Measurements from ENCODE around the gene SYTL3. TPM values are rescaled to one million over a fixed set of nuclear protein-coding genes. Genes with fewer than 3 reads are reported as not detected.

Gene SYTL3
- total and polyA plus RNA-seq, 10 of the 15 experiments (the other 5 are each of a cell fraction or from before 2014, with no cell fraction given) = 3.3 to 12.1 (median 6.9) TPM

- Histone ChIP-seq H2AFZ (ENCODE audit: control insufficient read depth, low read depth, low read length) (no peak overlapping the region), H3K4me3 (no peak overlapping the region), H3K4me1 (ENCODE audit: control insufficient read depth, insufficient read depth, low read length) (no peaks in the 10 kb centered on the region; the same call in 1 of the 2 replicates), H3K27ac (ENCODE audit: control insufficient read depth, insufficient read depth) (no peak overlapping the region), H4K20me1 (ENCODE audit: control insufficient read depth, insufficient read depth) (no peaks in the 10 kb centered on the region; the same call in 1 of the 2 replicates), H3K79me2 (ENCODE audit: control insufficient read depth, insufficient read depth, low read length) (no peaks in the 10 kb centered on the region), H3K9me3 (replicated peaks; ENCODE audit: control insufficient read depth, insufficient read depth, low read length) (no peaks in the 10 kb centered on the region), H3K36me3 (ENCODE audit: control insufficient read depth in 2 of 2, insufficient read depth in 2 of 2, low read length in 1 of 2) (no peaks in the 10 kb centered on the region), H3K4me2 (ENCODE audit: control insufficient read depth, insufficient read depth) (no peak overlapping the region), H3K9ac (ENCODE audit: control insufficient read depth, insufficient read depth, low read length) (no peak overlapping the region), H3K27me3 (replicated peaks in 1 of 2; ENCODE audit: control insufficient read depth in 2 of 2, insufficient read depth in 2 of 2, low read length in 1 of 2) (no peaks in the 10 kb centered on the region)
- FAIRE-seq (no peak), DNase-seq (ENCODE audit: low read depth, low spot score) (no peak), ATAC-seq (no peak)
- ChIA-PET SMC1A (ENCODE audit: uncharacterized antibody, unreplicated experiment) (no interaction called here), CTCF (interaction anchor here (0.6 to 1.5 kb wide), 2 partner anchors 48 to 216 kb away, joined by 4 read pairs; no protein-coding TSS in a partner anchor), POLR2A (interaction anchor here (0.7 kb wide), 1 partner anchor 142 kb away, joined by 3 read pairs; no protein-coding TSS in a partner anchor), RAD21 (ENCODE audit: unreplicated experiment) (interaction anchor here (0.9 kb wide), 1 partner anchor 540 kb away, joined by 3 read pairs; no protein-coding TSS in a partner anchor)
- intact Hi-C loops (cut with micrococcal nuclease; ENCODE audit: unreplicated experiment) (no loop called here), in situ Hi-C loops (cut with MboI) (no loop called here)
- 85% methylated on average over 11 of the region's 11 CpGs for WGBS (ENCODE audit: insufficient coverage, insufficient replicate concordance, low lambda C conversion rate, missing lambda C conversion rate)
- TF ChIP-seq MYB (IDR thresholded peaks at IDR 0.05; ENCODE audit: borderline replicate concordance, low read depth, low read length) = no peak
- no peak for TF ChIP-seq ZBTB11 (CRISPR knock-in tag; IDR thresholded peaks at IDR 0.05)
- TF ChIP-seq KDM1A (IDR thresholded peaks at IDR 0.05; ENCODE audit: borderline replicate concordance) = no peak
- no peak for TF ChIP-seq SRF (IDR thresholded peaks at IDR 0.05; ENCODE audit: low read depth in 2 of 2, low read length in 2 of 2)
- no peak for TF ChIP-seq PBX3 (IDR thresholded peaks at IDR 0.05; ENCODE audit: insufficient replicate concordance, low read depth, low read length)
- no peak for TF ChIP-seq ZNF384 (IDR thresholded peaks at IDR 0.05; ENCODE audit: borderline replicate concordance, low read depth, low read length)
- no peak for TF ChIP-seq KAT2A (conservative IDR thresholded peaks at IDR 0.05; ENCODE audit: control insufficient read depth, low read depth, low read length)
- TF ChIP-seq IKZF1 (conservative IDR thresholded peaks at IDR 0.05) = no peak
- no peak for TF ChIP-seq NKRF (conservative IDR thresholded peaks at IDR 0.05)
- TF ChIP-seq BHLHE40 (IDR thresholded peaks at IDR 0.05; ENCODE audit: borderline replicate concordance in 1 of 2, low read depth in 2 of 2, low read length in 1 of 2) = no peak
- TF ChIP-seq NR2C1 (IDR thresholded peaks at IDR 0.05) = no peak
- BruUV-seq (replicated peaks) = no TSS peak
Observed at GRCh38 chr6:158754738-158755137, 104.9 kb downstream of the SYTL3 start.

Measured in GM12878 (cell line).